Nephron progenitor cell (in vitro differentiated cells): ENCODE results near the gene SMG7.

Experiments used
- DNase-seq: peaks from one replicate; pipeline ENCODE4 v3.0.0; 2021
- H3K27ac Mint-ChIP-seq: 2 replicates; pipeline ENCODE4 v1.8.0; 2021; ENCODE audit warnings: mild to moderate bottlenecking, moderate library complexity, mixed read lengths
- H3K27me3 Mint-ChIP-seq: 2 replicates; pipeline ENCODE4 v1.8.0; 2021; ENCODE audit warnings: mild to moderate bottlenecking, low read depth, mixed read lengths; ENCODE audit not compliant: poor library complexity
- H3K36me3 Mint-ChIP-seq: 2 replicates; pipeline ENCODE4 v1.8.0; 2021; ENCODE audit warnings: low read depth, mixed read lengths
- H3K4me1 Mint-ChIP-seq: 2 replicates; pipeline ENCODE4 v1.8.0; 2021; ENCODE audit warnings: mixed read lengths
- H3K4me3 Mint-ChIP-seq: 2 replicates; pipeline ENCODE4 v1.8.0; 2021; ENCODE audit warnings: mild to moderate bottlenecking, moderate library complexity, mixed read lengths
- H3K9me3 Mint-ChIP-seq: 2 replicates; pipeline ENCODE4 v1.8.0; 2021; ENCODE audit warnings: mild to moderate bottlenecking, moderate library complexity, mixed read lengths
- CTCF ChIP-seq: fragments of 200-600 bp; sonication (generic); IDR thresholded peaks from 2 replicates; pipeline ENCODE4 v1.5.0; 2021; ENCODE audit warnings: antibody characterized with exemption

SMG7 gene

GRCh38 chr1:183470961-183471742 is 1.1 kb upstream of the SMG7 start:
- Mint-ChIP-seq H3K4me1 (peaks cover 30% of the 10 kb centered on the region), H3K27ac (peak overlapping the region; percentile 100), H3K4me3 (peak overlapping the region; percentile 91), H3K27me3 (peaks cover 9% of the 10 kb centered on the region), H3K36me3 (peaks cover 4% of the 10 kb centered on the region), H3K9me3 (no peaks in the 10 kb centered on the region)
- no peak for TF ChIP-seq CTCF
- DNase-seq: peak; percentile 76

GRCh38 chr1:183471743-183472487 is 384 bp upstream of the SMG7 start:
- H3K27me3 Mint-ChIP-seq: peaks cover under 1% of the 10 kb centered on the region
- no peak for TF ChIP-seq CTCF
- peaks cover 30% of the 10 kb centered on the region for H3K4me1 Mint-ChIP-seq
- H3K36me3 Mint-ChIP-seq: peaks cover 4% of the 10 kb centered on the region
- DNase-seq: peak; percentile 97
- H3K27ac Mint-ChIP-seq: peak overlapping the region; percentile 100
- peak overlapping the region; percentile 91 for H3K4me3 Mint-ChIP-seq
- no peaks in the 10 kb centered on the region for H3K9me3 Mint-ChIP-seq

GRCh38 chr1:183473217-183473536 is 878 bp downstream of the SMG7 start:
- TF ChIP-seq CTCF: no peak
- Mint-ChIP-seq H3K4me1 (peaks cover 30% of the 10 kb centered on the region), H3K4me3 (peak overlapping the region; percentile 91), H3K9me3 (no peaks in the 10 kb centered on the region), H3K27me3 (no peaks in the 10 kb centered on the region), H3K36me3 (peaks cover 4% of the 10 kb centered on the region), H3K27ac (peak overlapping the region; percentile 8)
- DNase-seq: no peak

- H3K27me3 Mint-ChIP-seq: no peaks in the 10 kb centered on the region
- DNase-seq: no peak
Observed at GRCh38 chr1:183476081-183476480, 3.8 kb downstream of the SMG7 start.

GRCh38 chr1:183477986-183478781 is 5.9 kb downstream of the SMG7 start:
- Mint-ChIP-seq H3K27ac (no peak overlapping the region), H3K4me1 (peaks cover 25% of the 10 kb centered on the region), H3K27me3 (no peaks in the 10 kb centered on the region), H3K4me3 (no peak overlapping the region), H3K36me3 (peaks cover 4% of the 10 kb centered on the region), H3K9me3 (no peaks in the 10 kb centered on the region)
- no peak for TF ChIP-seq CTCF
- DNase-seq: no peak

More at GRCh38 chr1:183476081-183476480, 3.8 kb downstream of the SMG7 start:
- Mint-ChIP-seq H3K36me3 (peaks cover 4% of the 10 kb centered on the region), H3K27ac (no peak overlapping the region), H3K4me1 (peaks cover 31% of the 10 kb centered on the region), H3K9me3 (no peaks in the 10 kb centered on the region), H3K4me3 (no peak overlapping the region)
- TF ChIP-seq CTCF: no peak
